IMR-90 (cell line): ENCODE data around the gene ZNF227. TPM values are rescaled to one million over a fixed set of nuclear protein-coding genes. Genes with fewer than 3 reads are reported as not detected.

Source experiments
- ATAC-seq: fragments of 200-7000 bp; cut with Tn5 transposase; 2 replicates; pipeline ENCODE4 v1.9.1; 2020; ENCODE audit warnings: low read depth, mild to moderate bottlenecking, moderate library complexity
- BruUV-seq: library from RNA; stranded (reverse); fragments of 400-500 nt; replicated peaks from 2 replicates; lab custom pipeline; 2021; lab: Mats Ljungman, UMichigan
- CTCF ChIA-PET: fragments of 300-600 bp; formaldehyde crosslinking; extraction: SDS; loops from one replicate; lab custom pipeline; 2021; ENCODE audit warnings: antibody characterized with exemption; lab: Yijun Ruan, JAX
- POLR2A ChIA-PET: fragments of 300-600 bp; sonication (Branson Sonifier 250); formaldehyde crosslinking; loops from one replicate; lab custom pipeline; 2022; ENCODE audit warnings: antibody characterized with exemption; ENCODE audit not compliant: unreplicated experiment; lab: Charles Lee
- DNase-seq: peaks from one replicate; pipeline ENCODE4 v3.0.0; 2013
- H2AFZ ChIP-seq: replicated peaks from 2 replicates; pipeline ENCODE3; 2013; ENCODE audit warnings: low read length, mild to moderate bottlenecking; ENCODE audit not compliant: poor library complexity
- H2AK5ac ChIP-seq: 2 replicates; pipeline ENCODE4 v1.6.1; 2013; ENCODE audit warnings: low read depth, low read length, inconsistent platforms
- H2AK9ac ChIP-seq: replicated peaks from 2 replicates; pipeline ENCODE3; 2013; ENCODE audit warnings: mild to moderate bottlenecking, low read depth, low read length, moderate library complexity; ENCODE audit not compliant: poor library complexity
- H2BK120ac ChIP-seq: 2 replicates; pipeline ENCODE4 v1.6.1; 2013; ENCODE audit warnings: low read depth, low read length, inconsistent platforms
- H2BK15ac ChIP-seq: 3 replicates; pipeline ENCODE4 v1.6.1; 2013; ENCODE audit warnings: low read depth, low read length, inconsistent platforms
- H2BK20ac ChIP-seq: 2 replicates; pipeline ENCODE4 v1.6.1; 2013; ENCODE audit warnings: low read depth, mild to moderate bottlenecking, inconsistent platforms, low read length, moderate library complexity
- H2BK5ac ChIP-seq: 2 replicates; pipeline ENCODE4 v1.6.1; 2013; ENCODE audit warnings: mild to moderate bottlenecking, low read depth, low read length, inconsistent platforms; ENCODE audit not compliant: poor library complexity, severe bottlenecking
- H3K14ac ChIP-seq: replicated peaks from 2 replicates; pipeline ENCODE4 v1.6.1; 2013; ENCODE audit warnings: low read depth, low read length, inconsistent platforms
- H3K18ac ChIP-seq: 2 replicates; pipeline ENCODE4 v1.6.1; 2013; ENCODE audit warnings: low read depth, low read length, control low read depth
- H3K23ac ChIP-seq: 2 replicates; pipeline ENCODE4 v1.6.1; 2013; ENCODE audit warnings: low read depth, low read length, inconsistent platforms
- H3K27ac ChIP-seq: 2 replicates; pipeline ENCODE4 v1.5.1; 2013; ENCODE audit warnings: mild to moderate bottlenecking, control low read depth, low read length; ENCODE audit not compliant: insufficient read depth
- H3K27me3 ChIP-seq: 2 replicates; pipeline ENCODE4 v1.6.1; 2013; ENCODE audit warnings: low read length; ENCODE audit not compliant: control insufficient read depth, insufficient read depth
- H3K36me3 ChIP-seq: 2 replicates; pipeline ENCODE4 v1.6.1; 2013; ENCODE audit warnings: low read length, mixed read lengths; ENCODE audit not compliant: control insufficient read depth, insufficient read depth
- H3K4ac ChIP-seq: 2 replicates; pipeline ENCODE4 v1.6.1; 2013; ENCODE audit warnings: low read depth, low read length, inconsistent platforms
- H3K4me1 ChIP-seq: 2 replicates; pipeline ENCODE4 v1.6.1; 2013; ENCODE audit warnings: low read length, mixed read lengths; ENCODE audit not compliant: control insufficient read depth, insufficient read depth
- H3K4me2 ChIP-seq: 2 replicates; pipeline ENCODE4 v1.6.1; 2013; ENCODE audit warnings: low read depth, mild to moderate bottlenecking, control low read depth, low read length, moderate library complexity
- H3K4me3 ChIP-seq: 2 replicates; pipeline ENCODE4 v1.5.1; 2013; ENCODE audit warnings: low read depth, mild to moderate bottlenecking, control low read depth, low read length, moderate library complexity; ENCODE audit not compliant: insufficient read depth
- H3K56ac ChIP-seq: 2 replicates; pipeline ENCODE4 v1.6.1; 2013; ENCODE audit warnings: low read length, inconsistent platforms; ENCODE audit not compliant: insufficient read depth; ENCODE audit errors: extremely low read depth
- H3K79me1 ChIP-seq, 2 experiments: 2 replicates each; pipeline ENCODE4 v1.6.1; 2013; ENCODE audit warnings: low read length in 2 of 2, inconsistent platforms in 1 of 2, low read depth in 1 of 2
- H3K9ac ChIP-seq: 2 replicates; pipeline ENCODE4 v1.6.1; 2013; ENCODE audit warnings: low read depth, low read length, control low read depth
- H3K9me1 ChIP-seq: 2 replicates; pipeline ENCODE4 v1.6.1; 2013; ENCODE audit warnings: low read length, inconsistent platforms; ENCODE audit not compliant: insufficient read depth
- H3K9me3 ChIP-seq: 2 replicates; pipeline ENCODE4 v1.6.1; 2013; ENCODE audit warnings: low read length; ENCODE audit not compliant: control insufficient read depth, insufficient read depth
- H4K20me1 ChIP-seq: 2 replicates; pipeline ENCODE4 v1.6.1; 2013; ENCODE audit warnings: low read length, inconsistent platforms; ENCODE audit not compliant: insufficient read depth
- H4K5ac ChIP-seq: 2 replicates; pipeline ENCODE4 v1.6.1; 2013; ENCODE audit warnings: mild to moderate bottlenecking, low read depth, low read length, control low read depth
- H4K8ac ChIP-seq, 2 experiments: 2 replicates each; pipeline ENCODE4 v1.6.1; 2013; ENCODE audit warnings: low read depth in 2 of 2, low read length in 2 of 2, control low read depth in 1 of 2, inconsistent platforms in 1 of 2
- H4K91ac ChIP-seq: 2 replicates; pipeline ENCODE4 v1.6.1; 2013; ENCODE audit warnings: low read depth, low read length, inconsistent platforms; ENCODE audit not compliant: insufficient read depth
- CEBPB ChIP-seq: IDR thresholded peaks from 2 replicates; pipeline ENCODE4 v1.6.1; 2012; ENCODE audit warnings: low read depth, low read length, improper control_type of control experiment
- FOS ChIP-seq: fragments of 150-350 bp; IDR thresholded peaks from 2 replicates; pipeline ENCODE4 v1.6.1; 2016; ENCODE audit warnings: low read depth, low read length
- MAFK ChIP-seq: IDR thresholded peaks from 2 replicates; pipeline ENCODE4 v1.6.1; 2012; ENCODE audit warnings: low read depth, low read length, improper control_type of control experiment
- POLR2A ChIP-seq: IDR thresholded peaks from 2 replicates; pipeline ENCODE4 v1.6.1; 2012; ENCODE audit warnings: mild to moderate bottlenecking, low read depth, low read length
- RAD21 ChIP-seq: IDR thresholded peaks from 2 replicates; pipeline ENCODE4 v1.6.1; 2012; ENCODE audit warnings: low read length, improper control_type of control experiment
- WGBS, 2 experiments: methylation state at CpG; one replicate each; pipeline versions ENCODE4 v1.1.5 to v1.1.7; 2013; ENCODE audit warnings: missing lambda C conversion rate in 2 of 2; ENCODE audit not compliant: insufficient read length in 1 of 2; ENCODE audit errors: extremely low coverage in 2 of 2; 5-methylcytosine and 5-hydroxymethylcytosine counted together
- dilution Hi-C: fragments of 300-500 bp; cut with HindIII; formaldehyde crosslinking; loops from one replicate; pipeline ENCODE4 v1.14.3; 2018; ENCODE audit warnings: low sequenced_read_pairs; ENCODE audit not compliant: unreplicated experiment
- in situ Hi-C: fragments of 300-500 bp; cut with MboI; formaldehyde crosslinking; loops from 3 replicates; pipeline ENCODE4 v1.14.3; 2019; ENCODE audit warnings: low sequenced_read_pairs, inconsistent platforms, mixed read lengths
- intact Hi-C: fragments of 100-400 bp; cut with micrococcal nuclease; formaldehyde crosslinking; loops from 2 replicates; pipeline ENCODE4 v1.10.0; 2022
- polyA plus RNA-seq, 3 experiments: library from polyadenylated mRNA; depleted of rRNA; stranded (reverse); fragments of >200 nt; gene quantifications; 2 replicates each; pipeline ENCODE4 v1.2.3, GENCODE V29; 2012; ENCODE audit warnings: low replicate concordance in 1 of 3
- total RNA-seq: library from RNA; depleted of rRNA; stranded (reverse); fragments of >200 nt; gene quantifications from 2 replicates; pipeline ENCODE4 v1.2.3, GENCODE V29; 2012

The ZNF227 gene
- total and polyA plus RNA-seq, 2 of the 4 experiments (the other 2 are of a cell fraction) = 4.9 to 19.2 TPM

- H2AK5ac ChIP-seq = no peak overlapping the region
- H3K27ac ChIP-seq = no peak overlapping the region
- no peak overlapping the region for H3K4ac ChIP-seq
- intact Hi-C loops (no loop called here), dilution Hi-C loops (no loop called here), in situ Hi-C loops (no loop called here)
- no CpG with 5 or more reads among the region's 2 CpGs for WGBS, 2 experiments
- peaks cover 26% of the 10 kb centered on the region for H3K9me3 ChIP-seq
- no peak overlapping the region for H4K8ac ChIP-seq
- H3K79me1 ChIP-seq = no peaks in the 10 kb centered on the region
- TF ChIP-seq POLR2A (no peak), MAFK (no peak), FOS (no peak), CEBPB (no peak), RAD21 (no peak)
- DNase-seq = no peak
- CTCF ChIA-PET = no interaction called here
- H3K36me3 ChIP-seq = no peaks in the 10 kb centered on the region
- no peaks in the 10 kb centered on the region for H4K20me1 ChIP-seq
- H4K5ac ChIP-seq = no peak overlapping the region
- POLR2A ChIA-PET = no interaction called here
- H3K4me2 ChIP-seq = no peak overlapping the region
- H3K9me1 ChIP-seq = no peaks in the 10 kb centered on the region
- ATAC-seq = no peak
- no peak overlapping the region for H3K9ac ChIP-seq
- no peaks in the 10 kb centered on the region for H3K27me3 ChIP-seq
- H4K91ac ChIP-seq = no peak overlapping the region
- H3K23ac ChIP-seq = no peak overlapping the region
- no peak overlapping the region for H3K18ac ChIP-seq
- no peak overlapping the region for H2AK9ac ChIP-seq
- no peak overlapping the region for H3K14ac ChIP-seq
- H2BK120ac ChIP-seq = no peak overlapping the region
- no TSS peak for BruUV-seq
- H2BK15ac ChIP-seq = no peak overlapping the region
- H3K56ac ChIP-seq = no peak overlapping the region
- no peaks in the 10 kb centered on the region for H3K4me1 ChIP-seq
- H2BK5ac ChIP-seq = no peak overlapping the region
- no peak overlapping the region for H2AFZ ChIP-seq
- H2BK20ac ChIP-seq = no peak overlapping the region
- H3K4me3 ChIP-seq = no peak overlapping the region
Observed at GRCh38 chr19:44254496-44254895, 42.2 kb downstream of the ZNF227 start.
